Ovary (tissue), 3 donors: Measurements from ENCODE around the gene XXYLT1.
"Not testable (repeated sequence)": the region's sequence is repeated elsewhere in the genome, so short reads cannot be mapped to it uniquely, and the experiment has no call there.

ENCODE experiments used
- EP300 ChIP-seq: sonication (generic); formaldehyde crosslinking; IDR thresholded peaks from one replicate; pipeline ENCODE4 v1.6.1; 2017; ENCODE audit warnings: antibody characterized with exemption
- POLR2A ChIP-seq: fragments of 450-650 bp; IDR thresholded peaks from one replicate; pipeline ENCODE4 v1.6.1; 2017; ENCODE audit warnings: antibody characterized with exemption, mild to moderate bottlenecking, moderate library complexity
- TF ChIP-seq, protein P1 (sequence below), 3 donors: fragments of 450-650 bp in 2 of 3; fragments of 200-600 bp in 1 of 3; IDR thresholded peaks; one replicate each; pipeline versions ENCODE4 v1.5.1 to v1.8.0; 2016 to 2022; ENCODE audit warnings: antibody characterized with exemption in 3 of 3, mild to moderate bottlenecking in 1 of 3
- donor health status: DM: no; HTN: no; CAD: no.

DNA sequence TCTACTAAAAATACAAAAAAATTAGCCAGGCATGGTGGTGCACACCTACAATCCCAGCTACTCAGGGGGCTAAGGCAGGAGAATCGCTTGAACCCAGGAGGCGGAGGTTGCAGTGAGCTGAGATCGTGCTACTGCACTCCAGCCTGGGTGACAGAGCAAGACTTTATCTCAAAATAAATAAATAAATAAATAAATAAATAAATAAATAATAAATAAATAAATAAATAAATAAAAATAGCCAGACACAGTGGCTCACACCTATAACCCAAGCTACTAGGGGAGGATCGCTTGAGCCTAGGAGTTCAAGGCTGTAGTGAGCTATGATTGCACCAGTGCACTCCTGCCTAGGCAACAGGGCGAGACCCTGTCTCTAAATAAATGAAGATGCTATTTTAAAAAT, 19.7 kb upstream of the XXYLT1 start:
- TF ChIP-seq, protein P1, sequence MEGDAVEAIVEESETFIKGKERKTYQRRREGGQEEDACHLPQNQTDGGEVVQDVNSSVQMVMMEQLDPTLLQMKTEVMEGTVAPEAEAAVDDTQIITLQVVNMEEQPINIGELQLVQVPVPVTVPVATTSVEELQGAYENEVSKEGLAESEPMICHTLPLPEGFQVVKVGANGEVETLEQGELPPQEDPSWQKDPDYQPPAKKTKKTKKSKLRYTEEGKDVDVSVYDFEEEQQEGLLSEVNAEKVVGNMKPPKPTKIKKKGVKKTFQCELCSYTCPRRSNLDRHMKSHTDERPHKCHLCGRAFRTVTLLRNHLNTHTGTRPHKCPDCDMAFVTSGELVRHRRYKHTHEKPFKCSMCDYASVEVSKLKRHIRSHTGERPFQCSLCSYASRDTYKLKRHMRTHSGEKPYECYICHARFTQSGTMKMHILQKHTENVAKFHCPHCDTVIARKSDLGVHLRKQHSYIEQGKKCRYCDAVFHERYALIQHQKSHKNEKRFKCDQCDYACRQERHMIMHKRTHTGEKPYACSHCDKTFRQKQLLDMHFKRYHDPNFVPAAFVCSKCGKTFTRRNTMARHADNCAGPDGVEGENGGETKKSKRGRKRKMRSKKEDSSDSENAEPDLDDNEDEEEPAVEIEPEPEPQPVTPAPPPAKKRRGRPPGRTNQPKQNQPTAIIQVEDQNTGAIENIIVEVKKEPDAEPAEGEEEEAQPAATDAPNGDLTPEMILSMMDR (IDR thresholded peaks at IDR 0.05): not testable (repeated sequence)
- TF ChIP-seq POLR2A, EP300: not testable (repeated sequence)
